GM19099 (cell line): ENCODE measurements around the gene ARHGAP6.

ENCODE experiments used
- POLR2A ChIP-seq: IDR thresholded peaks from 3 replicates; pipeline ENCODE4 v1.6.1; 2011; ENCODE audit warnings: low read depth; ENCODE audit not compliant: insufficient read length; ENCODE audit errors: extremely low read depth

Gene ARHGAP6

DNA sequence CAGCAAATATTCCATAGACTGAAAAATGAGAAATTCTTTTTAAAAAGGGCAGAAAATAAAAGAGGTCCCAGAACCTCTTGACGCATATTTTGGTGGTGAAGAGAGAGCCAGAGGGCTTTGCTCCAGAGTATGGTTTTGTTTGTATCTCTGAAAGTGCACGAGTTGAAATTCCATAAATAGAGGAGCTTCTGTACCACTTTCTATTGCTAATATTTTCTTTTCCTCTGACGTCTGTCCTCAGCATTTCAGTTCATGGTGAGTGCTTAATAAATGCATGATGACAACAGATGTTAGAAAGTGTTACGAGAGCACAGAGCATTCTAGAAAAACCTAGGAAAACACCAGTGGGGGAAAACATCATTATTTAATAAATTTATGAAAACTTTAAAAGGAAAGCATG is 227.0 kb downstream of the ARHGAP6 start:
- TF ChIP-seq POLR2A = no peak

DNA sequence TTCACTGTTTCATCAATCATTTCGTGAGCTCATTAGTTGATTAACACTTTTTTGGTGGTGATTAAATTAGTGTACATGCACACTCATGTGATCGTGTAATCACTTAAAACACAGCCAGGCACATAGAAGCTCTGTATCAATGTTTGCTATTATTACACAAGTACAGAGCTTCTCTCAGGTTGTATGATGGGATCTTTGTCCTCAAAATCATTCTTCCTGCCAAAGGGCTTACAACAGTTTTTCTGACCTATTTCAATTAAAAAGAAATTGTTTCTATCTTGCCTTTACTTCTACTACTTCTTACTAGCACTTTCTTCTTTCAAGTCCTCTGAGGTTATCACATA is 227.4 kb downstream of the ARHGAP6 start:
- no peak for TF ChIP-seq POLR2A

DNA sequence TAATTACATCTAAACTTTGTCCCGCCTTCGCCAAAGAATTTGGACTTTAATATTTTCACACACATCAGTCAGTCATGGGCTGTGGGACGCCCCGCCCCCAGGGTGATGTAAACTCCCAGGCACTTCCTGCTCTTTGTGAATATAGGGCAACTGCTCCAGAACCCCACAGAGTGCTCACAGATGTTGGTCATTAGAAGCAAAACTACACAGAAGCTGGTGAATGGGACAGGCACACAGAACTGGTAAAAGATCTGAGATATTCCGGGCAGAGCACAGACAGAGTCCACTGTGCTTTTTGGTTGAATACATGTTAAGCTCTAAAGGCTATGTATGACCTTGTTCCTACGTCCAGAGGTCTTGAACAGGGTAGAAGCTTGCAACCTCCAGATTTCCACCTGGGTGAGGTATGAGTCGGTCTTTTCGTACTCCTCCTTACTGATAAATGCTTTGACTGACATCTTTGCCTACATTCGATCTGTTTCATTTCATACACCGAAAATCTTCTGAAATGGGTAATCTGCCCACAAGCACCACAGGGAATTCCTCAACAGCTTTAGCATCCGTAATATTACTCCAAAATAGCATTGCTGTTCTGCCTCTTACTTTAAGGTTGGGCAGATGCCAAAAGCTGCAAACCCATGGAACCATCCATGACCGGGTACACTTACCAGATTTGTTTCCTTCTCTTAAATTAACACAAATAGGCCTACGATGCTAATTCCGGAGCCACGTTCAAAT is 227.9 kb downstream of the ARHGAP6 start:
- TF ChIP-seq POLR2A = no peak

DNA sequence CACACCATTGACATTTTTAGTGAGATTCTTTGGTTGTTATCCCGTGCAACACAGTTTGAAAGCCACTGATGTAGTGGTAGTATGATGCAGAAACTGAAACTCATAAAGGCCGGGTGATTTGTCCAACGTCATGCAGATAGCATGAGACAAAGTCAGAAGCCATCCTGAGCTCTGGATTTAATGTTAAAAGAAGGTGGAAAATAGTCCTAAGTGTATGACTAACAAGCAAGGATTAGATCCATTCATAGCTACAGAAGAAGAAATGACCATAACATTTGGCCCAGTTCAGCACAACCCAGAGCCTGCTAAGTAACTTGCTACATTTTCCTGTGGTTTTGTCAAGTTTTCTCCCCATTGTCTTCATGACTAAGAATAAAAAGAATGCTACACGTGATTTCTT is 230.2 kb downstream of the ARHGAP6 start:
- TF ChIP-seq POLR2A = no peak

DNA sequence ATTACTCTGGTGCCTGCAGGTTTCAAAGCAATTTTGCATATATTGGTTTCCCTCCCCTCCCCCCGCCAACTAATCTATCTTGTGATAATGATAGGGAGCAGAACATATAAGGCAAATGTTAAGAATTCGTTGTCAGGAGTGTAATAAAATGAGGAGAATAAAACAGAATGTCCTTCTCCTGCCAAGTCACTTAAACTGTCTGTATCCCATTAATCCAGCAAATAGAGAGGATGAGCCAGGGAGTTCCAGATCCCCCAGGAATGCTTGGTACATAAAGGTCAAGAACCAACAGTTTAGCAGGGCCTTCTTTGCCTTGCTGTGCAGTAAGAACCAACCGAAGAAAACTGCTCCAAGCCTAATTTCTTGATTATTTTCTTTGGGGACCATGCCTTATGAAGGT is 231.1 kb downstream of the ARHGAP6 start:
- no peak for TF ChIP-seq POLR2A

DNA sequence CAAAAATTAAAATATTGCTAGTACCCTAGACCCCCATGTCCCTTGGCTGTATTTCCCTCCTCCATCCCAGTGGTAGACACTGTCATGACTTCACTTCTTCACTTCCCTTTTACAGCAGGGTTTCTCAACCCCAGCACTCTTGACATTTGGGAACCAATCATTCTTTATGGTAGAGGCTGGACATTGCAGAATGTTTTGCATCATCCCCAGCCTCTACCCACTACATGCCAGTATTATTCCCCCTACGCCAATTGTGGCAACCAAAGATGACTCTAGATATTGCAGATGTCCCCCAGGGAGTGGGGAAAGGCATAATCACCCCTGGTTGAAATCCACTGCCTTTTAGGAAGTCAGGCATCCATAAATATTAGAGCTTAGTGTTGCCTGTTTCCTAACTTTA is 233.9 kb downstream of the ARHGAP6 start:
- no peak for TF ChIP-seq POLR2A

DNA sequence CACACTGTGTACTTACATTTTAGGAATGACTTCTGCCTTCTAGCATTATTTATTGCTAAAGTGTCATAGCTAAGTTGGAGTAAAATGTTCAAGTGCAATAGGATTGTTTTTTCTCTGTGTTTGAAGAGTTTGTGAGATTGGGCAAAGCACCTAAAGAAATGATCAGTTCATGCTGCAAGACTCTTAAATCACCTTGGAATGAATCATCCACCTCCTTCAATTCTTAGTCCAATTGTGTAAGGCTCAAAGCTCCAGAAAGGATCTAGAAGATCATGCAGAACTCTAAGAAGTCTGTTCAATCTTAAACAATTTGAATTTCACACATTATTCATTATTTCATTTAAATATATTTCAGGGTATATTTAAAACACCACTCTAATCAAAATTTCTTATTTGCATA is 235.4 kb downstream of the ARHGAP6 start:
- no peak for TF ChIP-seq POLR2A

DNA sequence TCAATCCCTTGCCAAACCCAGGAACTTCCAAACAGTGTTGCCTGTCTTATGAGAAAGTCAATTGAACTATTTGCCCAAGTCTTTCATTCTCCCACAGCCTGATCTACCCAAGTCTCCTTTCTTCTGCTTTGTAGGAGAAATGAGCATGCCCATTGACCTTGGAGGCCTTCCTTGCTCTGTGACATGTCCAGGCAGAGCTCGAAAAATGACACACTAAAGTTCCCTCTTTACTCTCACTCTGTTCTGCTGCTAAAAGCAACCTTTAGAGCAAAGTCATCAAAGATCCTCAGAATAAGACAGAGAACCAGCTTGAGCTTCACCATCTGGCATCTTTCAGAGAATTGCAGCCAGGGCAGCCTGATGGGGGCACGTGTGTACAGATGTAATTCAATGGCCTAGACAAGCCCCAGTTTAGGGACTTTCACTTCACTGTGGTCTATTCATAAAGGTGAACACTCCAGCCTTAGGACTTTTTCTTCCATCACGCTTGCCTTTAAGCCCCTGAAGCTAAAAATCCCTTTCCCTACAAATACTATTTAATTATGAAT is 236.1 kb downstream of the ARHGAP6 start:
- TF ChIP-seq POLR2A = no peak

DNA sequence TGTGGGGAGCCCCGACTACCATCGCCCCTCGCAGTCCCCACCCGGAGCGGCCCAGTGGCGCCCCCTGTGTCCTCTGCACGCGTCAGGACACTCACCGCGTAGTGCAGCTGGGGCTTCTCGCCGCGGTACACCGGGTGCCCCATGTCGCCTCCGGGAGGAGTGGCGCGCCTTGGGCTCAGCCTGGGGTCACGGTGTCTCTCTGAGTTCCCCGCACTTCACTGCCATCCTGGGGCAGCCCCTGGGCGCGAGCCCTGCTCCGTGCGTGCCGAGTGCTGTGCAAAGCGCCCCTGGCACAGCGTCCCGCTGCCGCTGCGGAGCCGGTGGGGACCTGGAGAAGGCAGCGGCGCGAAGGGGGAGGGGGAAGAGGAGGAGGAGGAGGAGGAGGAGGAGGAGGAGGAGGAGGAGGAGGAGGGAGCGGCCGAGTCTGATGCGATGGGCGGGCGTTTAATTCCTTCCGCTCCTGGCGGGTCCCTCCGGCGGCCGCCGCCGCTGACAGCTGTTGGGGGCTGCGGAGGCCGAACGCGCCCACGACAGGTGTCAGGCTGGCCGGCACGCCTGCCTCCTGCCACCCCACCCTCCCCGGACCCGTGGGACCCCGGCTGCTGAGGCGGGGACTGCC is 238.2 kb downstream of the ARHGAP6 start:
- no peak for TF ChIP-seq POLR2A

DNA sequence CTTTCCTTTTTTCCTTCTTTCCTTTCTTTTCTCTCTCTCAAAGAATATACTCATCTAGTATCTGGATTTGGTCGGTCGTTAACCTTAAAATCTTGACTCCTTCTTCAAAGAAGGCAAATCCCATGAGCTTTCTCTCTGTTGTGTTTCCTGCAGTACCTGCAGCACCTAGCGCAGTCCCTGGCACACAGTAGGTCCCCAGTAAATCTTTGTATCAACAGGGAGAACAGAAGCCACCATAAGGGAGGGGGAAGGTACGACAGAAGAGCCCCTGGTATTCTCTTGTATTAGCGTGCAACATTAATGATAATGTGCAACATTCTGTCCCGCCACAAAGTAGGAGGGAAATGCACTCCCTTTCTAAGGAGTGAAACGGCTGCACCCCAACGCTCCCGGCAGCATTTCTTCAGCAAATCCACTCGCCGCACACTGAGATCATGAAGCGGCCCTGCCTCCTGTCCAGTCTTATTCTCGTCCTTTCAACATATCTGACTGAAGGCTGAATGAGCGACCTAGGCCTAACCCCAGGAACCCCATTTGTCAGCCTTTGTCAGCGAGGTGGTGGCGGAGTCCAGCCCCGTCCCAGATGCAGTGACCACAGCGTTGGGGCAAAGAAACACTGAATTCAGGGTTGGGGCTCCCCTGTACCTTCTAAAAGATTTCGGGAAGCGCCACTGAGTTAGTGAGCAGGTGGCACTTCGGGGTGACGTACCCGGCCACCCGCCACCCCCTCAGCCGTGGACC is 238.8 kb downstream of the ARHGAP6 start:
- no peak for TF ChIP-seq POLR2A

DNA sequence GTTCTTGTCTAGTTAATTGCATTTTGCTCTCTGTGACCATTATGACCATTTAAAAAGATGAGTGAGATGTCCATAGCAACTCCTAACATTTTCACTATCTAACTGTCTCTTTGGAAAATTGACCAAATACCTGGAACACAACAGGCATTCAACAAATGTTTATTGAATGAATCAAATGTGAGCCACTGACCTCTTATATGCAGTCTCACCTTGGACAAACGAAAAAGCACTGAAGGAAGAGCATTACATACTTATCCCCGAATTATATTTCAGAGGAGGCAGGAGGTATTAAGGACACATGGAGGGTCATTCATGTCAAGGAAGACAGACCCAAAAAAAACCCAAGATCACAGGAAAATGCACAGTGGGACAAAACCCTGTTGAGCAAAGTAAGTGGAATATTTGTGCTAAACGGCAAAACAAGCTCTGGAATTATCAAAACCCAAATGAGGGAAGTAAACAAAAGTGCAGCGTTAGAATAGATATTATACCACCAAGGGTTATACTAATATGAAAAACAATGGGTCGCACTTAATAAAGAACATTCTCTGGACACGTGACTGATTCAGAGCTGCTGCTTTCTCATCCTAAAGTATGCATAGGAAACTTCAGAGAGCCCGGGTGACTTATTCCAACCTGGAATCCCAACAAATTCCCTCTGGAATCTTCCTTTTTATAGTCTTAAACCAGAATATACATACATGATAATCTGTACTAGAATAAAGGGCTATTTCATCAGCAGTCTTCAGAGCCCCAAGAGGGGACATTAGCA is 240.6 kb downstream of the ARHGAP6 start:
- no peak for TF ChIP-seq POLR2A

DNA sequence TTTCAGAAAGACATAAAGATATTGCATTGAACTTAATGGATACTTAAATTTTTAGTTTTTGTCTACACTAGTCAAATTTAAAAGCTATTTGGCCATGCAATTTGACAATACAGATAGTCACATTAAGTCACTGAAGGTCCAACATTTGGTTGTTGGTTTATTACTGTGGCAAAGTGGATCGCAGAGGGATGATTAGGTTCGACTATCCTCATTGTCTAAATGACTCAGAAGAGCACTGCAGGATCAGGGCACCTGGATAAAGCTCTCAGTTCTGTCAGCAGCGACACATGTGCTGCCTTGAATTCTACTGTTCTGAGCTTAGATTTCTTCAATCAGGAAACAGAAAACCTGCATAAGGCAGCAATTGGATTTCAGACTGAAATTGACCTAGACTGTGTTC is 241.8 kb downstream of the ARHGAP6 start:
- no peak for TF ChIP-seq POLR2A

DNA sequence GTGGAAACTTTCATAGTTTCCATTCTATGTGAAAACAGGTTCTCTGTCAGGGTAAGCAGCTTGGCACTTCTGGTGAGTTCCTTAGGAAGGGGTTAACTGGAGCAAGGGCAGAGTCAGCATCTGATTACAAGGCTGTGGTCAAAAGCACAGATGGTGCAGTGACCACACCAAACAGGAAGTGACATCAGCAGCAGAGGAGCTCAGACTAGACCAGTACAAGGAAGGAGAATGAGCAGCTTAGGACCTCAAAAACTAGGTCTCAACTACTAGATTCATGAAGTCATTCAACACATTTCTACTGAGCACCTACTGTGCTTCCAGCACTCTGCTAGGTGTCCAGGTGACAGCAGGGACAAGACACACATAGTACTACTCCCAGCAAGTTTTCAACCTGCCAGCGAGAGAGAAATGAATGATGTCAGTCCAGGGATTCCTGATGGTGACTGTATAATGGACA is 242.3 kb downstream of the ARHGAP6 start:
- TF ChIP-seq POLR2A = peak; percentile 36

DNA sequence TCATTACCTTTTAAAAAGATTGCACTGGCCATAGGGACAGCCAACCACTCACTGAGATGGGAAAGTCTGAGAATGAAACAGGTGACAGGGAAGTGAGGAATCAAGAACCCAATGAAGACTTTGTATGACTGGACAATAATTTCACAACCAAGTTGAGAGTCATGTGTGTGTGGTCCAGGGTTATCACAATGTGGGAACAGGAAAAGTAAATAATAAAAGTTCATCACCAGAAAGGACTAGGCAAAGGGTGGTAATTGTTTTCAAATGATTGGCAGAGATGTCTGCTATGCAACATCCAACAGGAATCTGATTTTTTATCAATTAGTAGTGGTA is 243.2 kb downstream of the ARHGAP6 start:
- no peak for TF ChIP-seq POLR2A
